ENCODE data around the gene CDV3.

The CDV3 gene

GRCh38 chr3:133633439-133633838 lies 60.0 kb downstream of the CDV3 start:
- H3K4me3 ChIP-seq (replicated peaks; ENCODE audit: insufficient read depth, low read length) = no peak overlapping the region
- DNase-seq (ENCODE audit: low read depth in 1 of 2, low spot score in 1 of 2) = no peak
- TF ChIP-seq GABPA (IDR thresholded peaks at IDR 0.05; ENCODE audit: low read depth) (no peak), POLR2AphosphoS5 (IDR thresholded peaks at IDR 0.05; ENCODE audit: low read depth) (no peak), SPI1 (IDR thresholded peaks at IDR 0.05; ENCODE audit: borderline replicate concordance, low read depth) (no peak)
- TF ChIP-seq, protein P1, sequence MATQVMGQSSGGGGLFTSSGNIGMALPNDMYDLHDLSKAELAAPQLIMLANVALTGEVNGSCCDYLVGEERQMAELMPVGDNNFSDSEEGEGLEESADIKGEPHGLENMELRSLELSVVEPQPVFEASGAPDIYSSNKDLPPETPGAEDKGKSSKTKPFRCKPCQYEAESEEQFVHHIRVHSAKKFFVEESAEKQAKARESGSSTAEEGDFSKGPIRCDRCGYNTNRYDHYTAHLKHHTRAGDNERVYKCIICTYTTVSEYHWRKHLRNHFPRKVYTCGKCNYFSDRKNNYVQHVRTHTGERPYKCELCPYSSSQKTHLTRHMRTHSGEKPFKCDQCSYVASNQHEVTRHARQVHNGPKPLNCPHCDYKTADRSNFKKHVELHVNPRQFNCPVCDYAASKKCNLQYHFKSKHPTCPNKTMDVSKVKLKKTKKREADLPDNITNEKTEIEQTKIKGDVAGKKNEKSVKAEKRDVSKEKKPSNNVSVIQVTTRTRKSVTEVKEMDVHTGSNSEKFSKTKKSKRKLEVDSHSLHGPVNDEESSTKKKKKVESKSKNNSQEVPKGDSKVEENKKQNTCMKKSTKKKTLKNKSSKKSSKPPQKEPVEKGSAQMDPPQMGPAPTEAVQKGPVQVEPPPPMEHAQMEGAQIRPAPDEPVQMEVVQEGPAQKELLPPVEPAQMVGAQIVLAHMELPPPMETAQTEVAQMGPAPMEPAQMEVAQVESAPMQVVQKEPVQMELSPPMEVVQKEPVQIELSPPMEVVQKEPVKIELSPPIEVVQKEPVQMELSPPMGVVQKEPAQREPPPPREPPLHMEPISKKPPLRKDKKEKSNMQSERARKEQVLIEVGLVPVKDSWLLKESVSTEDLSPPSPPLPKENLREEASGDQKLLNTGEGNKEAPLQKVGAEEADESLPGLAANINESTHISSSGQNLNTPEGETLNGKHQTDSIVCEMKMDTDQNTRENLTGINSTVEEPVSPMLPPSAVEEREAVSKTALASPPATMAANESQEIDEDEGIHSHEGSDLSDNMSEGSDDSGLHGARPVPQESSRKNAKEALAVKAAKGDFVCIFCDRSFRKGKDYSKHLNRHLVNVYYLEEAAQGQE (IDR thresholded peaks at IDR 0.05; ENCODE audit: insufficient replicate concordance, low read depth) = no peak
- TF ChIP-seq, protein P2, sequence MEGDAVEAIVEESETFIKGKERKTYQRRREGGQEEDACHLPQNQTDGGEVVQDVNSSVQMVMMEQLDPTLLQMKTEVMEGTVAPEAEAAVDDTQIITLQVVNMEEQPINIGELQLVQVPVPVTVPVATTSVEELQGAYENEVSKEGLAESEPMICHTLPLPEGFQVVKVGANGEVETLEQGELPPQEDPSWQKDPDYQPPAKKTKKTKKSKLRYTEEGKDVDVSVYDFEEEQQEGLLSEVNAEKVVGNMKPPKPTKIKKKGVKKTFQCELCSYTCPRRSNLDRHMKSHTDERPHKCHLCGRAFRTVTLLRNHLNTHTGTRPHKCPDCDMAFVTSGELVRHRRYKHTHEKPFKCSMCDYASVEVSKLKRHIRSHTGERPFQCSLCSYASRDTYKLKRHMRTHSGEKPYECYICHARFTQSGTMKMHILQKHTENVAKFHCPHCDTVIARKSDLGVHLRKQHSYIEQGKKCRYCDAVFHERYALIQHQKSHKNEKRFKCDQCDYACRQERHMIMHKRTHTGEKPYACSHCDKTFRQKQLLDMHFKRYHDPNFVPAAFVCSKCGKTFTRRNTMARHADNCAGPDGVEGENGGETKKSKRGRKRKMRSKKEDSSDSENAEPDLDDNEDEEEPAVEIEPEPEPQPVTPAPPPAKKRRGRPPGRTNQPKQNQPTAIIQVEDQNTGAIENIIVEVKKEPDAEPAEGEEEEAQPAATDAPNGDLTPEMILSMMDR (IDR thresholded peaks at IDR 0.05; ENCODE audit: insufficient read depth, low read length) = no peak
- no peaks in the 10 kb centered on the region for H3K27me3 ChIP-seq (ENCODE audit: insufficient read depth, poor library complexity, severe bottlenecking)
- no peak overlapping the region for H3K27ac ChIP-seq (replicated peaks)
